Mononuclear cell (primary cell): ENCODE data around the gene RIPOR2. TPM values are rescaled to one million over a fixed set of nuclear protein-coding genes. Genes with fewer than 3 reads are reported as not detected.
"Not testable (repeated sequence)": the region's sequence is repeated elsewhere in the genome, so short reads cannot be mapped to it uniquely, and the experiment has no call there.

Experiments used
- H3K27me3 ChIP-seq: 2 replicates; pipeline ENCODE4 v1.6.0; 2011; ENCODE audit warnings: low read length, control low read depth; ENCODE audit not compliant: insufficient read depth
- H3K4me1 ChIP-seq: 2 replicates; pipeline ENCODE4 v1.5.1; 2011; ENCODE audit warnings: mild to moderate bottlenecking, low read length, control low read depth; ENCODE audit not compliant: insufficient read depth
- H3K4me3 ChIP-seq: 2 replicates; pipeline ENCODE4 v1.5.1; 2011; ENCODE audit warnings: mild to moderate bottlenecking, low read length, moderate library complexity
- H3K9me3 ChIP-seq: 2 replicates; pipeline ENCODE4 v1.5.1; 2011; ENCODE audit warnings: low read depth, mild to moderate bottlenecking, control low read depth, low read length
- total RNA-seq: library from RNA; depleted of rRNA; stranded (reverse); fragments of >200 nt; gene quantifications from one replicate; pipeline ENCODE4 v1.2.3, GENCODE V29; 2012

The RIPOR2 gene
- total RNA-seq, 1 donor, result 128 TPM

DNA sequence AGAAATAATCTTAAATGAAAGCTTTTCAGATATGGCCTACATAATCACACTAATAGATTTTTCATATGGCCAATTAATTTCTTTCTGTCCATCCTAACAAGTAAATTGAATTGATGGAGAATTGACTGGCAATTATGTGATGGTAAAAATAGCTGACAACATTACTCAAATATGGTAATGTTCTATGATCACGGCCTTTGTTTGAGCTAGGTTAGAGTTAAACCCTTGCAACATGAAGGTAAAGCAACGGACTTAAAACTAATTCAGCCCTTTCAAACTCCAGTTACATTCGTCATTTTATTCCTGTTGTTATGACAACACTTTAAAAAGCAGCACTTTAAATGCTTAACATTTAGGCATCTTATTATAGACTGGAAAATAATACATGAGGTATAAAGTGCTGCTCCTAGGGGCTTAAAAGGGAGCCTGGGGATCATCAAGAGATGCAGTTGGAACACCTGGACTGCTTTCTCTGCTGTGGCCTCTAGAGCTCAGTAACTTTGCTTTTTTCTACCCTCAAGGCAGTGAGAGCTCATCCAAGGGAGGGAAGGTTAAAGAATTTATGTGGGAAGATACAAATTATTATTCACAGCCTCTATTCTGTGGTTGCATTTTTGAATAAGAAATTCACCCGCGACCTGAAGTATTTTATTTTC, 46.9 kb downstream of the RIPOR2 start:
- no peaks in the 10 kb centered on the region for H3K9me3 ChIP-seq
- peaks cover 67% of the 10 kb centered on the region for H3K4me1 ChIP-seq
- H3K4me3 ChIP-seq, result no peak overlapping the region
- no peaks in the 10 kb centered on the region for H3K27me3 ChIP-seq

DNA sequence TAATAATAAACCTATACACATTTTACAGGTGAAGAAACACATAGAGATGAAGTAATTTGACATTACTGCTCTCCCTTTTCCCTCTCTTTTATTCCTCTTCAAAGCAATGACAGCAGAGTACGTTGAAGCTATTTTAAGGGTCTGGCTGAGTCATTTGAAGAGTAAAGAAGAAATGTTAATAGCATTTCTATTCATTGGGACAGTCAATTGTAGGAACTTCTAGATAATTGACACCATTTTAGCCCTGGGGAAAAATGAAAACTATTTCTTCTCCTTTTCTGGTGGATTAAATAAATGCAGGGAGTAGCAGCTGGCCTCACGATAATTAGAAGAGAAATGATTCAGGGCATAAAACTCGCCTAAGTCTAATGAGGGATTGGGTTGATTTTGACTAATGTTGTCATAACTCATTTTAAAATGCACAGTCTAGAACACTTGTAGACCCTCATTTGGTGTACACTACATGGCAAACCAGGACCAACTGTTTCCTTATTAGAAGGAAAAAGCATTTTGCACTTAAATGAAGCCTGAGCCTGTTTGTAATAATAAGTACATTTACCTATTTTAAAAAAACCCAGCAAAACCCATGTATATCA, 48.1 kb downstream of the RIPOR2 start:
- peaks cover 64% of the 10 kb centered on the region for H3K4me1 ChIP-seq
- H3K27me3 ChIP-seq, result no peaks in the 10 kb centered on the region
- no peak overlapping the region for H3K4me3 ChIP-seq
- H3K9me3 ChIP-seq, result no peaks in the 10 kb centered on the region

DNA sequence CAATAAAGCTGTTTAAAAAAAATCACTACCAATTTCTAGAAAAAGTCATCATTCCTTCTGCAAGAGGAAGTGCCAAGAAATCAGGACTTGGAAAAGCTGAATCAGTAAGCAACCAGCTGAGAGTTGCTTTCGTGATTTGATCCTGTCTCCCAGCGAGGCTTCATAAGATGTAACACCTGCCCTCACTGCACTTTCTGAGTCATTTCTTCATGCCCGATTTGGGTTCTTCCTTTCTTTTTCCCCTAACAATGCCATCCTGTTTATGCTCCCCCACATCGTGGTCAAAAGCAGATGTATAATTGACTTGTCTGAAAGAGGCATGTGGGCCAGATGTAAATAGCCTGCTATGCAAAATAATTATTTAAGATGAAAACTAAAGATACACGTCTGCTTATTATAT, 52.1 kb downstream of the RIPOR2 start:
- Histone ChIP-seq H3K4me3 (no peak overlapping the region), H3K4me1 (peaks cover 62% of the 10 kb centered on the region), H3K9me3 (no peaks in the 10 kb centered on the region), H3K27me3 (no peaks in the 10 kb centered on the region)

DNA sequence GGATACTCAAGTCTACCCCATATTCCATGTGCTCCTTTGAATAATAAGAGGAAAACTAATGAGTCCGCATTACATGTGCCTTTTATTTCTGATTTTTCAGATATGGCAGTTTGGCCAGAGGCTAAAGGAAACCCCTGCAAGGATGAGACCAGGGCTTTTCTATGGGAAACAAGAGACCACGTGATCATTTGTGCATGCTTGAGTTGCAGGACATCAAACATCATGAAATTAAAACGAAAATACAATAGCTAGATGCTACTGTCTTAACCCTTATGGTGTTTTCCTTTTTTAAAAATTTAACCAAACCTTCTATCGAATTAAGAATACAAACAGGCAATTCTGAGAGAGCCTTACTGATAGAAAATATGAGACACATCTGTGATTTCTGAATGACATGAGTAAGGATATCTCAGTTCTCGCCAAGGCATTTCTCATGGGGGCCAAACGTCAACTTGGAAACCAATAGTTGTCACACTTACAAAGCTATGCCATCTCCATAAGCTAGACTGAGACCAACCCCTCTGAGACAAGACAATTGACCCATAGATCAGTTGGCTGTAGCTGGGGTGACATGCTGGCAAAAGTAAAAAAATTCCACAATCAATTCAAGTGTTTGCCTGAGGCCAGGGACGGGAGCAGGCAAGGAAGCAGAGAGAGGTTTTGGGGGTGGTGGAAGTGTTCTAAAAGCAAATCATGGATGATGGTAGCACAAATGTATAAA, 52.8 kb downstream of the RIPOR2 start:
- no peak overlapping the region for H3K4me3 ChIP-seq
- H3K4me1 ChIP-seq, result peaks cover 58% of the 10 kb centered on the region

DNA sequence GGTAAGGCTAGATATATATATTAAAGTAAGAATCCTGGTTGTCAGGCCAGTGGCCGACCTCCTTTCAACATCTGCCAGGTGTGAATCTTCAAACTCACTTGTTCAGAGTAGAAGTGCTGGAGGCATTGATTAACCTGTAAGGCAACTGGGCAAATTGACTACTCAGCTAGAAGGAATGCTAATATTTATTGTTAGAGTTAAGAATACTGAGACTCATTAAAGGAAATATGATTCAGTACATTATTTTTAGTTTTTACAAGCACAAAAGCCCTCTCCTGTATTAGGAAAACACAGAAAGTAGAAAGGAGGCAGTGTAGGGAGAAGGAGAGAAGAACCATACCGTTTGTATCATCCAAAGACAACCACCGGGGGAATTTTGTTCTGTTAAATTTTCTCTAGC, 53.5 kb downstream of the RIPOR2 start:
- peaks cover 58% of the 10 kb centered on the region for H3K4me1 ChIP-seq

More for the DNA sequence above, 52.8 kb downstream of the RIPOR2 start:
- H3K27me3 ChIP-seq, result no peaks in the 10 kb centered on the region
- no peaks in the 10 kb centered on the region for H3K9me3 ChIP-seq

DNA sequence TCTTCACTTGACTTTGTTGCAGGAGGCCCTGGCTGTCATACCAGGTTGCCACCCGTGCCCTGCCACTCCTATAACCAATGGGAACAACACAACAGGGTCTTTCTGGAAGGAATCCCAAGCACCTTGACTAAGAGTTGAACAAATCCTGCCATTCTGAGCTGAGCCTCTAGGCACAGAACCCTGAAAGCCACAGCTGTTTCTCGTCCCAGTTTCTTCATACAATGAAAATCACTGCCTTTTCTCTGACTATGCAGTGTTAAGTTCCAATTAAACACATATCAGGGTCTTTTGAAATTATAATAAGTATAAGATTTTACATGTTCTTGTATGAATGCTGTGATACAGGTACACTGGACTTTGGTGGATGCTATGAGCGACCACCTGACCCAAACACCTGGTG, 54.4 kb downstream of the RIPOR2 start:
- Histone ChIP-seq H3K27me3 (no peaks in the 10 kb centered on the region), H3K9me3 (no peaks in the 10 kb centered on the region), H3K4me1 (peaks cover 60% of the 10 kb centered on the region), H3K4me3 (no peak overlapping the region)

More for the DNA sequence above, 53.5 kb downstream of the RIPOR2 start:
- no peaks in the 10 kb centered on the region for H3K9me3 ChIP-seq
- no peaks in the 10 kb centered on the region for H3K27me3 ChIP-seq
- no peak overlapping the region for H3K4me3 ChIP-seq

DNA sequence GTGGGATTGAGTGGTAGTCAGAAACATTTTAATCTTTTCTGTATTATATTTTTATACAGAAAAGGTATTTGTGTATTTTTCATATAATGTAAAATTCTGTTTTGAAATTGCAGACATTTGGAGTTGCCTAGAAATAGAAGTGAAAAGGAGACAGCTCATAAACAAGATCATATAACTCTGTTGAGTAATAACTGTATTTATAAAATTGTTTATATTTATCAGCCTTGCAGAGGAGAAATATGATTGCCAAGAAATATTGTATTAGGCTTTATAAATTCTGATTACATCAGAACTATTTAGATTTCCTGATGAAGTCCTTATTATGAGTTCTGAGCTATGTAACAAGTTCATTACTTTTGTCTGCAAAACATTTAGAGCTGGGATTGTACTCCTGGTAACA, 55.3 kb downstream of the RIPOR2 start:
- no peaks in the 10 kb centered on the region for H3K9me3 ChIP-seq
- H3K27me3 ChIP-seq, result no peaks in the 10 kb centered on the region
- H3K4me1 ChIP-seq, result peaks cover 65% of the 10 kb centered on the region
- H3K4me3 ChIP-seq, result no peak overlapping the region

DNA sequence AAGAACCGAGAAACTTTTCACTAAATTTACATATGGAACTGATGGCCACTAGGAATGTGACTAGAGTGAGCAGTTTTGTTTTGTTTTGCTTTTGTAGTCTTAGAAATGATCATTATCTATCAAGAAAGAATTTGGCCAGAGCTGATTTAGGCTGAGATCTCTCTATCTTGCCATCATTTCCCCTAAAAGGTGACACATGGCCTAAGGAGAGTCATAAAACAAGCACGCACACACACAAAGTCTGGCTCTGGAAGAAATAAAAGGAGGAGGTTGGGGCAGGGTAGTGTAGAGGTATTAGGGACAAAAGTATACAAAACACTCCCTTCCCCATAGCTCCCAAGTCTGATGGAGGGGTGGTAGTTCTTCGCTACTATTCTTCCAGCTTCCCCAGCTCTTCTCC, 56.4 kb downstream of the RIPOR2 start:
- no peaks in the 10 kb centered on the region for H3K27me3 ChIP-seq
- peaks cover 64% of the 10 kb centered on the region for H3K4me1 ChIP-seq
- H3K4me3 ChIP-seq, result no peak overlapping the region
- H3K9me3 ChIP-seq, result no peaks in the 10 kb centered on the region

DNA sequence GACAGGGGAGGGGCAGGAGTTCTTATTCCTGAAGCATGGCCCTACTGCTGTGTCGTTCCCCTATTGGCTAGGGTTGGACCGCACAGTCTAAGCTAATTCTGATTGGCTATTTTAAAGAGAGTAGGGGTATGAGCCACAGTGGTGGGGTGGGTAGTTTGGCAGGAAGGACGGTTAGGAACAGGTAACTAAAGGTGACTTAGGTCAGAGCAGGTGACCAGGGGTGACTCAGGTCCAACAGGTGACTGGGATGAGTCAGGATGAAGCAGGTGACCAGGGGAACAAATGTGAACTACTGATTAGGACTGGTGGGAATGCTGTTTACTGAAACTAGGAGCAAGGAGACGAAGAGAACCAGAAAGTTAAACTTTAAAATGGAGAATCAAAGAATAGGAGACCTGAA, 58.0 kb downstream of the RIPOR2 start:
- peaks cover 55% of the 10 kb centered on the region for H3K4me1 ChIP-seq
- H3K9me3 ChIP-seq, H3K4me3 ChIP-seq, H3K27me3 ChIP-seq: not testable (repeated sequence)

DNA sequence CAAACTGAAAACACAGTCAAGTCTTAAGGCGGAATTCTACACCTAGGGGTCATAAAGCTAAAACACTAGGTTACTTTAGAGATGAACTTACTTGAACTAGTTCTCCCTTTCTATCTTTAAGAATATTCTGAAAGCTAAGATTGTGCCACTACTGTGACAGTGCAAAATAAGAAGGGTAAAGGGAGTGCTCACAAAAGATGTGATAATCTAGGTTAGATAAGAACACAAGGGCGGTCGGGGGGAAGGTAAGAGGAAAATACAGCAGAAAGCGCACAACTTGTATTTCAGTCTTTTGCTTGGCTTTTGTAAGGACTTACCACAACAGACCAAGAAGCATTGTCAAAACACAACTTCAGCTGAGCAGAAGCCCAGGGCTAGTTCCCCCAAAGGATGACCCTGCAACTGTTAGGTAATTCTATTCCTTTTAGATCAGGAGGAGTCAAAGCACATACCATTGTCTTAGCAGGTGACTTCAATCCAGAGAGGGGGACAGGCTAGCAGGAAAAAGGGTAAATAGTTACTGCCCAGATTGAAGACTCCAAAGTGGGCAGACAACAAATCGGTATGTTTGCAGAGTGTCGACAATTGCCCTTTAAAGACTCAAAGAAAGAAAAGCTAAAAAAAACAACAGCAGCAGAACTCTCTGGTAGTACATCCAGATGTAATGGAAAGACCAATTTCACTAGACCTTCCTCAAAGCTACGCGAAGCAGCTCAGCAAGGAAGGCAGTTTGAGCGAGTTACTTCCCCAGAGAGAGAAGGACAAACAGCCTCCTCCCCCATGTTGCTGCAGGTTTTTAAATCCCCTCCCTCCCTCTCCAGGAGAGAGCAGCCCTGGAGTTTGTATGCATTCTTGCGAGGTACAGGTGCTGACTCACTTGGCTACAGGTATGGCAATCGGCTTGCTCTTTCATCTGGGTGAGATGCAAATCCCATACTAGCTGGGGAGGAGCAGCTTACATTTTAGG, 59.0 kb downstream of the RIPOR2 start:
- Histone ChIP-seq H3K9me3 (no peaks in the 10 kb centered on the region), H3K4me1 (peaks cover 49% of the 10 kb centered on the region), H3K4me3 (no peak overlapping the region)

DNA sequence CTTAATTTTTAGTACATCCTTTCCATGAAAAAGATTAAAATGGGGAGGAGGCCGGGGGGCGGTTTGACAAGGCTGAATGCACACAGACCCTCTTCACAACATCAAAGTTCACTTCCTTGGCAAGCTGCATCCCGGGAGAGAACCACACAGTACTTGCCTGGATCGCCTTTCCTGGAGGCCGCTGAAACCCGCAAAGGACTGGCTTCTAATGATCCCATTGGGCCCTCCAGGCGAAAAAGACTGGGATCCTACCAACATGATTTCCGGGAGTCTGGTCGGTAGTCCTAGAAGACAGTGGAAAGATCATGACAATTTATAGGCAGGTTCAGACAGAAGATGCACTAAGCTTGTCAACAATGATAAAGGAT, 60.2 kb downstream of the RIPOR2 start:
- Histone ChIP-seq H3K4me1 (peaks cover 39% of the 10 kb centered on the region), H3K27me3 (no peaks in the 10 kb centered on the region), H3K4me3 (no peak overlapping the region), H3K9me3 (no peaks in the 10 kb centered on the region)

More for the DNA sequence above, 59.0 kb downstream of the RIPOR2 start:
- no peaks in the 10 kb centered on the region for H3K27me3 ChIP-seq

DNA sequence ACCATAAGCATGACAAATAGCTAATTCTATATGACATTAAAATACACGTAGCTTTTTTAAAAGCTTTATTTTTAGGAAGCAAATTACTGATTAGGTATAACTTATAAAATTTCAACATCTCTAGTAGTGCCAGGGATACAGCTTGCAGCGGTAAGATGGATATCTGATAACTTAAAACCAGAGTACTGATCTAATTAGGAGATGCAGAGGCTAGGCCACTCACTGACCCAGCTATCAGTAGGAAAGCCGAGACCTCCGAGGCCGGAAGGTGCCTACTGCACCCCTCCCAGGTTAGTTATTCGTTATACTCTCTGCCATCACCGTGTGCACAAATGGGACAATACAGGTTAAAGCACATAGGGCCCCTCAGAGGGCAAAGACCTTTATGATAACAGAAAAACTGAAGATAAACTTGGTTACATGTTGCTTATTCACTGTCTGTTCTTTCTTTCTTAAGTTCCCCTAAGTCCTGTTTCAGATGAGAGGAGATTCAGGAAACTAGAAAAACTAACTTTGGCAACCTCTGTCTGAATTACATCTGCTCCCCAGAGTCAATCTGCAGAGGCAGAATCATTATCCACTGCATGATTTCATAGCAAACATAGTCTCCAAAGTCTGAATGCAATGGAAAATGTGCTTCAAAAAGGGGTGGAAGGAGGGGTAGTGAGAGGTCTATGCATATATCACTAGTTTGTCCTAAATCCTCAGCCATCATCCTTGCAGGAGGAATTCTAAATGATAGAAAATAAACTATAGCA, 60.8 kb downstream of the RIPOR2 start:
- Histone ChIP-seq H3K9me3 (no peaks in the 10 kb centered on the region), H3K4me3 (no peak overlapping the region), H3K4me1 (peaks cover 39% of the 10 kb centered on the region), H3K27me3 (no peaks in the 10 kb centered on the region)

DNA sequence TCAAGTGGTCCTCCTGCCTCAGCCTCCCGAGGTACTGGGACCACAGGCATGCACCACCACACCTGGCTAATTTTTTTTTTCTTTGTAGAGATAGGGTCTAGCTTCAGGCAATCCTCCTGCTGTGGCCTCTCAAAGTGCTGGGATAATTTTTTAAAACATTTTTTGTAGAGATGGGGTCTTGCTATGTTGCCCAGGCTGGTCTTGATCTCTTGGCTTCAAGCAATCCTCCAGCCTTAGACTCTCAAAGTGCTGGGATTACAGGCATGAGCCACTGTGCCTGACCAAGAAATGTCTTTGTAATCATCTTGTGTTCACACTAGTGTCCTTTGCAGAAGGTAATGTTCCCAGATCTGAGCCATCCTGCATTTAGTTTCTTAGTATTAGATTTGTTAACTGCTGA, 61.6 kb downstream of the RIPOR2 start:
- Histone ChIP-seq H3K27me3 (no peaks in the 10 kb centered on the region), H3K9me3 (no peaks in the 10 kb centered on the region), H3K4me1 (peaks cover 32% of the 10 kb centered on the region), H3K4me3 (no peak overlapping the region)

DNA sequence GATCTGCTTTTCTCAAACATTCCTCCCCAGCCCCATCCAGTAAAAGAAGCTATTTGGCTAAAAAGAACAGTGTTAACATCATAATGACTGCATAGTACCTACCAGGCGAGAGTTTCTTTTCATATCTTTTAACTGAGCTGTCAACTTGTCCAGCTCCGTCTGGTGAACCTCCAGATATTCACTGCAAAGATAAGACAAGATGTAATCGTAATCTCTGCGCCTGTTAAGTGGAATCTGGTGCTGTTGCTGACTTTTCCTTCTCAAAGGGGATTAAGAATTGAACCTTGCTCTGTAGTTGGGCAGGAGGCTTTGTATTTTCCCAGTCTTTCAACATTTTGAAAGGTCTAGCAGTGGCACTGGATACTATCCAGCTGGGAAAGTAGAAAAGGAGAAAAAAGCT, 63.0 kb downstream of the RIPOR2 start:
- Histone ChIP-seq H3K4me3 (no peak overlapping the region), H3K4me1 (peaks cover 38% of the 10 kb centered on the region), H3K9me3 (no peaks in the 10 kb centered on the region), H3K27me3 (no peaks in the 10 kb centered on the region)
